Esophagus muscularis mucosa (tissue), 4 donors: ENCODE measurements around the gene FZR1. TPM values are rescaled to one million over a fixed set of nuclear protein-coding genes. Genes with fewer than 3 reads are reported as not detected.

ENCODE experiments used
- DNase-seq: peaks from one replicate; pipeline ENCODE4 v3.0.0-alpha.2; 2017; ENCODE audit errors: extremely low spot score
- H3K27ac ChIP-seq, 4 donors: fragments of 200-600 bp; sonication (generic); replicated peaks in 1 of 4; 1 replicate in 3 of 4; 2 replicates in 1 of 4; pipeline ENCODE4 v1.5.1; 2016 to 2019; ENCODE audit warnings: mild to moderate bottlenecking in 1 of 4
- H3K27me3 ChIP-seq, 4 donors: fragments of 200-600 bp; sonication (generic); one replicate each; pipeline versions ENCODE4 v1.5.1 to v1.6.0; 2016 to 2019
- H3K36me3 ChIP-seq, 4 donors: fragments of 200-600 bp; sonication (generic); one replicate each; pipeline ENCODE4 v1.5.1; 2016 to 2019
- H3K4me1 ChIP-seq, 4 donors: fragments of 200-600 bp; sonication (generic); one replicate each; pipeline ENCODE4 v1.5.1; 2016 to 2019
- H3K4me3 ChIP-seq, 4 donors: fragments of 200-600 bp; sonication (generic); 1 replicate in 2 of 4; 2 replicates in 2 of 4; pipeline ENCODE4 v1.5.1; 2016 to 2019; ENCODE audit warnings: mild to moderate bottlenecking in 4 of 4, moderate library complexity in 1 of 4
- H3K9me3 ChIP-seq, 4 donors: fragments of 200-600 bp; sonication (generic); 1 replicate in 3 of 4; 2 replicates in 1 of 4; pipeline ENCODE4 v1.5.1; 2016 to 2019
- EP300 ChIP-seq: sonication (generic); formaldehyde crosslinking; IDR thresholded peaks from one replicate; pipeline ENCODE4 v1.6.1; 2017; ENCODE audit warnings: antibody characterized with exemption
- POLR2A ChIP-seq: fragments of 450-650 bp; IDR thresholded peaks from one replicate; pipeline ENCODE4 v1.6.1; 2017; ENCODE audit warnings: antibody characterized with exemption, moderate library complexity, mild to moderate bottlenecking, low read depth
- POLR2AphosphoS5 ChIP-seq, 2 donors: sonication (generic); formaldehyde crosslinking; IDR thresholded peaks; one replicate each; pipeline ENCODE4 v1.6.1; 2017; ENCODE audit warnings: antibody characterized with exemption in 2 of 2
- WGBS: methylation state at CpG from one replicate; pipeline ENCODE4 v1.1.5; 2018; 5-methylcytosine and 5-hydroxymethylcytosine counted together
- intact Hi-C: fragments of 100-400 bp; cut with DNase I; formaldehyde crosslinking; loops from one replicate; pipeline ENCODE4 v1.15.1; 2023
- total RNA-seq, 4 donors: library from RNA; depleted of rRNA; stranded (reverse); fragments of >200 nt; gene quantifications; one replicate each; pipeline versions ENCODE4 v1.1.0 to v1.2.1, GENCODE V29; 2016
- TF ChIP-seq, protein P1 (sequence below), 3 experiments: fragments of 200-600 bp in 2 of 3; fragments of 450-650 bp in 1 of 3; sonication (generic) in 2 of 3; IDR thresholded peaks; one replicate each; pipeline ENCODE4 v1.5.1; 2017 to 2019; ENCODE audit warnings: antibody characterized with exemption in 3 of 3, mild to moderate bottlenecking in 2 of 3, moderate library complexity in 1 of 3

The FZR1 gene
- total RNA-seq, 4 donors from 2014 or later, result 15.8 to 41.2 (median 31.4) TPM

DNA sequence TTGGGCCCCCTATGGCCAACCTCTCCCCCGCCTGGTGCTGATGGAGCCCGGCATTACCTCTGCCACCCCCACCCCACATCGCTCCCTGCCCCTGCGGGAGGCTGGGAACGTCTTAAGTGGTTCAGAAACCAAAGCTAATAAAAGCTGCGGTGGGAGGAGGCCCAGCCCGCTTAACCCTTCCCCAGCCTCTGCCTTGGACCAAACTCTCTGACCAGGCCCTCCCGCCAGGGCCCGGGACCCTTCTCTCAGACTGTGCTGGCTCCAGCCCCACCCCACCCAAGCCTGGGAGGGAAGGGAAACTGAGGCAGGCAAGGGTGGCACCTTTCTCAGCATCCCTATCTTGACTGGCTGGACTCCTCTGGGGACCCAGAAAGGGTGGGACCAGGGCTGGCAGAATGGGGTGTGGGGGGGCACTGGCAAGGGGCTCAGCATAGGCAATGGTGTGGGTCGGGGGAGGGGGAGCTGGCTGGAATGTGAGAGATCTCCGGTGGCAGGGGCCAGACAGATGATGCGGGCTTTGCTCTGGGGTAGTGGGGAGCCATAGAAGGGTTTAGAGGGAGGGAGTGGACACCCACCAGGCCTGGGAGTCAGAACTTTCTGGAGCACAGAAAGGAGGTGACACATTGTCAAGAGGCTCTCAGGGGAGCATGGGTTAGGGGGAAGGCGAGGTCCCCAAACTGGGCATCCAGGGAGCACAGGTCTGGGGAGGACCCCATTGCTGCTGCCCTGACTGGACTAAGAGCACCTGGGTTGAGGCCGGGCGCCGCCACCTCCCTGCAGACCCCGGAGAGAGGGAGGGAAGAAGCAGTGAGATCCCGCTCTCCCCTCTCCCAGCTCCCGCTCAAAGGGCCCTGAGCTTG lies 47.7 kb upstream of the FZR1 start:
- Histone ChIP-seq H3K4me3 (peak overlapping the region in 3 of 4 donors; percentile 12 to 29 (median 29)), H3K36me3 (peaks cover 36 to 84% (median 73%) of the 10 kb centered on the region in 4 donors), H3K4me1 (peaks cover 35 to 98% (median 88%) of the 10 kb centered on the region in 4 donors), H3K27me3 (no peaks in the 10 kb centered on the region), H3K9me3 (no peaks in the 10 kb centered on the region), H3K27ac (peak overlapping the region; percentile 84 to 91 (median 89))
- TF ChIP-seq EP300 (no peak), POLR2AphosphoS5 (IDR thresholded peaks at IDR 0.05) (no peak), POLR2A (no peak)
- TF ChIP-seq, protein P1, sequence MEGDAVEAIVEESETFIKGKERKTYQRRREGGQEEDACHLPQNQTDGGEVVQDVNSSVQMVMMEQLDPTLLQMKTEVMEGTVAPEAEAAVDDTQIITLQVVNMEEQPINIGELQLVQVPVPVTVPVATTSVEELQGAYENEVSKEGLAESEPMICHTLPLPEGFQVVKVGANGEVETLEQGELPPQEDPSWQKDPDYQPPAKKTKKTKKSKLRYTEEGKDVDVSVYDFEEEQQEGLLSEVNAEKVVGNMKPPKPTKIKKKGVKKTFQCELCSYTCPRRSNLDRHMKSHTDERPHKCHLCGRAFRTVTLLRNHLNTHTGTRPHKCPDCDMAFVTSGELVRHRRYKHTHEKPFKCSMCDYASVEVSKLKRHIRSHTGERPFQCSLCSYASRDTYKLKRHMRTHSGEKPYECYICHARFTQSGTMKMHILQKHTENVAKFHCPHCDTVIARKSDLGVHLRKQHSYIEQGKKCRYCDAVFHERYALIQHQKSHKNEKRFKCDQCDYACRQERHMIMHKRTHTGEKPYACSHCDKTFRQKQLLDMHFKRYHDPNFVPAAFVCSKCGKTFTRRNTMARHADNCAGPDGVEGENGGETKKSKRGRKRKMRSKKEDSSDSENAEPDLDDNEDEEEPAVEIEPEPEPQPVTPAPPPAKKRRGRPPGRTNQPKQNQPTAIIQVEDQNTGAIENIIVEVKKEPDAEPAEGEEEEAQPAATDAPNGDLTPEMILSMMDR (IDR thresholded peaks at IDR 0.05), result no peak
- intact Hi-C loops, result no loop called here
- no peak for DNase-seq
- 43% methylated on average over 18 of the region's 19 CpGs for WGBS

DNA sequence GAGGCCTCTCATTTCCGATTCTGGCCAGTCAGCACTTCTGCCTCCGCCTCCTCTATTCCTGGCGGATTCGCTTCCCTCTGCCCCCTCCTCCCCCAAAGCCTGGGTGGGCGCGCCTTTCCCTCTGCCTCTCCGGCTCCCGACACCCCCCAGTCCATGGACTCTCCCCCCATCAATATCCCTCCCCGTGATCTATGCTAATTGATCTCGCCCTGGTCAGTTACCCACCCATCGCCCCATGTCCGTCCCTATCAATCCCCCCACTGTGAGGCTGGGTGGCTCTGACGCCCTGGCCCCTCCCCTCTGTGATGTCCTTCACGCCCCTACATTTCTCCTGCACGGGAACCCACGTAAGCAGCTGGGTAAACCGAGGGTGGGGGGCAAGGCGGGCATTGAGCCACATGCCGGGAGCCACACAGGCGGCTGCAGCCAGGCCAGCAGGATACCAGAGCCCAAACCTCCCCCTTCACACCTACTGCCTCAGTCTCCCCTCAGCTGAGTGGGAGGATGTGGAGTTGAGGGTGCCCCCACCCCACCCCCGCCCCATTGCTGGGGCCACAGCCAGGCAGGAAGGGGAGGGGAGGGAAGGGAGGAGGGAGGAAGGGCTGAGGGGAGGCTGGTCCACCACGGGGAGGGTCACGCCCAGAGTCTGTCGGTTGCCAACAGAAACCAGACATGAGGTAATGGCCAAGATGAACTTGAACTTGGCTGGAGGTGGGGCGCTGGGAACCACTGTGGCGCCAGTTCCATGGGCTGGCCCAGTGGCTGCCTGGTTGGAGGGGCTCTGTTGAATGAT lies 46.8 kb upstream of the FZR1 start:
- TF ChIP-seq POLR2AphosphoS5 (IDR thresholded peaks at IDR 0.05) (peak; percentile 54 to 84), EP300 (no peak), POLR2A (no peak)
- TF ChIP-seq, protein P1 (IDR thresholded peaks at IDR 0.05), result no peak
- H3K27me3 ChIP-seq, result no peaks in the 10 kb centered on the region
- DNase-seq, result peak; percentile 97
- no peaks in the 10 kb centered on the region for H3K9me3 ChIP-seq
- peak overlapping the region in 3 of 4 donors; percentile 12 to 29 (median 29) for H3K4me3 ChIP-seq
- peaks cover 36 to 84% (median 73%) of the 10 kb centered on the region in 4 donors for H3K36me3 ChIP-seq
- H3K4me1 ChIP-seq, result peaks cover 41 to 98% (median 90%) of the 10 kb centered on the region in 4 donors
- peak overlapping the region; percentile 84 to 91 (median 89) for H3K27ac ChIP-seq
- intact Hi-C loops, result no loop called here
- WGBS, result 18% methylated on average over 25 of the region's 26 CpGs

DNA sequence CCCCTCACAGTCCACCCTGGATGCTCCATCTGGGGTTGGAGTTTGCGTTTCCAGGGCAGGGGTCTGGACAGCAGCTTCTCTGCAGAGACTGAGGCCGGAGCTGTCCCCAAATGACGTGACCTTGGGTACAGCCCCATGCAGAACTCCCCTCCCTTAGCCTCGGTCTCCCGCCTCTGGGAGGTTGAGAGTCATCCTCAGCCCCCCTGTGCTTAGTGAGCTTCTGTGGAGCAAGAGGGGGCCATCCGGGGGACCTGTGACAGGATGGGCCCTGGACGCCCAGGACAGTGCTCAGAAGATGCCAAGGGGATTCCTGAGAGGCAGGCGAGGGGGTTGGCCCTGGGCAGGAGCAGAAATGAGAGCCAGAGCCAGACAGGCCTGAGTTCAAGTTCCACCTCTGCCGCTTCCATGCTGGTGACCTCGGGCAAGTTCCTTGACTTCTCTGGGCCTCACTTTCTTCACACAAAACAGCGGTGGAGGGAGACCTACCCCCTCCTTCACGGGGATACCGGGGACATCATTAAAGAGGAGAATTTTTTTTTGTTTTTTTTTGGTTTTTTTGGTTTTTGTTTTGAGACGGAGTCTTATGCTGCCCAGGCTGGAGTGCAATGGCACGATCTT lies 46.0 kb upstream of the FZR1 start:
- Histone ChIP-seq H3K36me3 (peaks cover 28 to 79% (median 71%) of the 10 kb centered on the region in 4 donors), H3K27ac (peak overlapping the region; percentile 84 to 91 (median 89)), H3K9me3 (no peaks in the 10 kb centered on the region), H3K4me1 (peaks cover 44 to 98% (median 91%) of the 10 kb centered on the region in 4 donors), H3K27me3 (no peaks in the 10 kb centered on the region), H3K4me3 (no peak overlapping the region)
- intact Hi-C loops, result no loop called here
- no peak for TF ChIP-seq POLR2A
- TF ChIP-seq, protein P1 (IDR thresholded peaks at IDR 0.05), result no peak
- no peak for TF ChIP-seq EP300
- TF ChIP-seq POLR2AphosphoS5 (IDR thresholded peaks at IDR 0.05), result no peak
- DNase-seq, result no peak
- 68% methylated on average over 14 of the region's 15 CpGs for WGBS

DNA sequence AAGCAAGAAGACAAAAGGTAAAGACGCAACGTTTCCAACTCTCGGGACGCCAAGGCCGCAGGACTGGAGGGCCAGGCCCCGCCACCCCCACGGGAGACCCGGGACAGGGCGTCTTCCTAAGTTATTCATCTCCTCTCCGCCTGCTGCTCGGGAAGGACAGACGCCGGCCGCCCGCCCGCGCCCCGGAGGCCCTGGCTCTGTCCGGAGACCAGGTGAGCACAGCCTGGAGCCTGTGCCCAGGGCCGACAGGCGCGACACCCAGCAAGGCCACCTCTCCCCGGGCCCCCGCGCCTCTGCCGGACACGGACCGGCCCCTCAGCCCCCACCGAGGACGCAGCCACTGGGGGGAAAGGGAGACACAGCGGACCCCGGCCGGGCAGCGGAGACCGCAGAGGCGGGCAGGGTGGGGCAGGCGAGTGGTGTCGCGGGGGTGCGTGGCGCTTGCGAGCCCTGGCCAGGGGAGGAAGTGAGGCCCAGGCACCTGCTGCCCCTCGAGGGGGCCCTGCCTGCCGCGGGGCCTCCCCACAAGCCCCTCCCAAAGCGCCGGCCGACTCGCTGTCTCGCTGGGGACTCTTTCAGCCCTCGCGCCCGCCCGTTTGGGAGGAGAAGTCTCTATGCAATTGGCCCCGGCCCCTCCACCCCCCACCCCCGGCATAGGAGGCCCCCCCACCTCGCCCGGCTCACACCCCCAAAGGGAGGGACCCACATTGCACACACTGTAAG lies 43.0 kb upstream of the FZR1 start:
- DNase-seq, result no peak

More for the DNA sequence above, 43.0 kb upstream of the FZR1 start:
- TF ChIP-seq POLR2A, result no peak
- peak in 1 of 2 donors; percentile 30 for TF ChIP-seq POLR2AphosphoS5 (IDR thresholded peaks at IDR 0.05)
- 73% methylated on average over 26 of the region's 58 CpGs for WGBS
- intact Hi-C loops, result no loop called here
- peak overlapping the region; percentile 80 to 91 (median 86) for H3K27ac ChIP-seq
- no peak overlapping the region for H3K4me3 ChIP-seq
- peaks cover 19 to 51% (median 44%) of the 10 kb centered on the region in 4 donors for H3K36me3 ChIP-seq
- no peaks in the 10 kb centered on the region for H3K27me3 ChIP-seq
- peaks cover 55 to 98% (median 92%) of the 10 kb centered on the region in 4 donors for H3K4me1 ChIP-seq
- no peaks in the 10 kb centered on the region for H3K9me3 ChIP-seq
